GM12878 (cell line): ENCODE data around the gene RDH12.

Experiments used
- FOXM1 ChIP-seq: IDR thresholded peaks from 2 replicates; pipeline ENCODE4 v1.6.1; 2012; ENCODE audit warnings: low read depth, mild to moderate bottlenecking, inconsistent platforms, low read length, moderate library complexity
- TF ChIP-seq, protein P1 (sequence below): IDR thresholded peaks from 2 replicates; pipeline ENCODE4 v1.6.1; 2011; ENCODE audit warnings: borderline replicate concordance, low read depth, mild to moderate bottlenecking, moderate library complexity, mixed read lengths, low read length; ENCODE audit not compliant: insufficient read depth; ENCODE audit errors: extremely low read length
- TF ChIP-seq, protein P2 (sequence below): fragments of 450-650 bp; IDR thresholded peaks from 2 replicates; pipeline ENCODE4 v1.6.1; 2016; ENCODE audit warnings: mild to moderate bottlenecking
- TF ChIP-seq, protein P3 (sequence below): fragments of 450-650 bp; IDR thresholded peaks from 2 replicates; pipeline ENCODE4 v1.6.1; 2017; ENCODE audit warnings: low read depth, mild to moderate bottlenecking, moderate library complexity

- TF ChIP-seq, protein P1, sequence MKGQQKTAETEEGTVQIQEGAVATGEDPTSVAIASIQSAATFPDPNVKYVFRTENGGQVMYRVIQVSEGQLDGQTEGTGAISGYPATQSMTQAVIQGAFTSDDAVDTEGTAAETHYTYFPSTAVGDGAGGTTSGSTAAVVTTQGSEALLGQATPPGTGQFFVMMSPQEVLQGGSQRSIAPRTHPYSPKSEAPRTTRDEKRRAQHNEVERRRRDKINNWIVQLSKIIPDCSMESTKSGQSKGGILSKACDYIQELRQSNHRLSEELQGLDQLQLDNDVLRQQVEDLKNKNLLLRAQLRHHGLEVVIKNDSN: no peak
- TF ChIP-seq FOXM1: no peak
- TF ChIP-seq, protein P2, sequence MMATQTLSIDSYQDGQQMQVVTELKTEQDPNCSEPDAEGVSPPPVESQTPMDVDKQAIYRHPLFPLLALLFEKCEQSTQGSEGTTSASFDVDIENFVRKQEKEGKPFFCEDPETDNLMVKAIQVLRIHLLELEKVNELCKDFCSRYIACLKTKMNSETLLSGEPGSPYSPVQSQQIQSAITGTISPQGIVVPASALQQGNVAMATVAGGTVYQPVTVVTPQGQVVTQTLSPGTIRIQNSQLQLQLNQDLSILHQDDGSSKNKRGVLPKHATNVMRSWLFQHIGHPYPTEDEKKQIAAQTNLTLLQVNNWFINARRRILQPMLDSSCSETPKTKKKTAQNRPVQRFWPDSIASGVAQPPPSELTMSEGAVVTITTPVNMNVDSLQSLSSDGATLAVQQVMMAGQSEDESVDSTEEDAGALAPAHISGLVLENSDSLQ: no peak
- TF ChIP-seq, protein P3, sequence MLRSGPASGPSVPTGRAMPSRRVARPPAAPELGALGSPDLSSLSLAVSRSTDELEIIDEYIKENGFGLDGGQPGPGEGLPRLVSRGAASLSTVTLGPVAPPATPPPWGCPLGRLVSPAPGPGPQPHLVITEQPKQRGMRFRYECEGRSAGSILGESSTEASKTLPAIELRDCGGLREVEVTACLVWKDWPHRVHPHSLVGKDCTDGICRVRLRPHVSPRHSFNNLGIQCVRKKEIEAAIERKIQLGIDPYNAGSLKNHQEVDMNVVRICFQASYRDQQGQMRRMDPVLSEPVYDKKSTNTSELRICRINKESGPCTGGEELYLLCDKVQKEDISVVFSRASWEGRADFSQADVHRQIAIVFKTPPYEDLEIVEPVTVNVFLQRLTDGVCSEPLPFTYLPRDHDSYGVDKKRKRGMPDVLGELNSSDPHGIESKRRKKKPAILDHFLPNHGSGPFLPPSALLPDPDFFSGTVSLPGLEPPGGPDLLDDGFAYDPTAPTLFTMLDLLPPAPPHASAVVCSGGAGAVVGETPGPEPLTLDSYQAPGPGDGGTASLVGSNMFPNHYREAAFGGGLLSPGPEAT: no peak
These were observed 63.6 kb downstream of the RDH12 start for GRCh38 chr14:67765192-67765834.
